Measurements from ENCODE around the gene CNEP1R1.

- TF ChIP-seq EP300 (IDR thresholded peaks at IDR 0.05; ENCODE audit: borderline replicate concordance in 1 of 2, control insufficient read depth in 1 of 2, low read depth in 2 of 2, low read length in 2 of 2) (no peak), CTCF (IDR thresholded peaks at IDR 0.05 in 2 of 3, conservative IDR thresholded peaks at IDR 0.05 in 1 of 3; ENCODE audit: control insufficient read depth in 2 of 3, extremely low read depth in 1 of 3, insufficient read depth in 1 of 3, low read depth in 3 of 3, low read length in 3 of 3) (no peak), EZH2 (IDR thresholded peaks at IDR 0.05; ENCODE audit: borderline replicate concordance, control insufficient read depth, low read depth, low read length) (no peak), USF2 (IDR thresholded peaks at IDR 0.05; ENCODE audit: borderline replicate concordance, low read depth, low read length) (no peak), POLR2A (IDR thresholded peaks at IDR 0.05; ENCODE audit: low read depth, low read length) (no peak), JUND (IDR thresholded peaks at IDR 0.05; ENCODE audit: low read depth, low read length) (no peak), ELK1 (IDR thresholded peaks at IDR 0.05; ENCODE audit: low read depth, low read length) (no peak), SUZ12 (IDR thresholded peaks at IDR 0.05; ENCODE audit: unreplicated experiment) (no peak), SMARCA5 (IDR thresholded peaks at IDR 0.05) (no peak), ZBTB4 (CRISPR knock-in tag; IDR thresholded peaks at IDR 0.05) (no peak), TAF1 (IDR thresholded peaks at IDR 0.05; ENCODE audit: borderline replicate concordance, low read depth, low read length) (no peak), ZNF274 (IDR thresholded peaks at IDR 0.05; ENCODE audit: insufficient read depth, insufficient read length) (no peak)
Observed at GRCh38 chr16:50012182-50012581, 12.8 kb upstream of the CNEP1R1 start.
